ENCODE results near the gene PRRG2.

Gene PRRG2

DNA sequence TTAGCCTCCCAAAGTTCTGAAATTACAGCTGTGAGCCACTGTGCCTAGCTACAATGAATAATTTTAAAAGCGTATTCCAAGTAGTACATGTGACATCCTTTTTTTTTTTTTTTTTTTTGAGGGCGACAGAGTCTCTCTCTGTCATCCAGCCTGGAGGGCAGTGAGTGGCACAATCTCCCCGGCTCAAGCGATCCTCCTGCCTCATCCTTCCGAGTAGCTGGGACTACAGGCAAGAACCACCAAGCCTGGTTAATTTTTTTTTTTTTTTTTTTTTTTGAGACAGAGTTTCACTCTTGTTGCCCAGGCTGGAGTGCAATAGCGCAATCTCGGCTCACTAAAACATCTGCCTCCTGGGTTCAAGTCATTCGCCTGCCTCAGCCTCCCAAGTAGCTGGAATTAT is 6.1 kb downstream of the PRRG2 start:
- Histone ChIP-seq H3K4me2 (no peak overlapping the region), H3K9me3 (replicated peaks in 1 of 11) (no peaks in the 10 kb centered on the region), H4K20me1 (peaks cover 1 to 6% (median 3%) of the 10 kb centered on the region in 11 experiments; a peak in 18 of 22 replicates), H3K27me3 (no peaks in the 10 kb centered on the region), H3K4me3 (no peak overlapping the region), H3K36me3 (no peaks in the 10 kb centered on the region), H3K4me1 (peaks cover 0 to 10% (median 4%) of the 10 kb centered on the region in 10 experiments; a peak in 8 of 20 replicates), H3K9ac (no peak overlapping the region), H3K27ac (no peak overlapping the region)
- TF ChIP-seq Cebpa-rat (IDR thresholded peaks at IDR 0.05): no peak

DNA sequence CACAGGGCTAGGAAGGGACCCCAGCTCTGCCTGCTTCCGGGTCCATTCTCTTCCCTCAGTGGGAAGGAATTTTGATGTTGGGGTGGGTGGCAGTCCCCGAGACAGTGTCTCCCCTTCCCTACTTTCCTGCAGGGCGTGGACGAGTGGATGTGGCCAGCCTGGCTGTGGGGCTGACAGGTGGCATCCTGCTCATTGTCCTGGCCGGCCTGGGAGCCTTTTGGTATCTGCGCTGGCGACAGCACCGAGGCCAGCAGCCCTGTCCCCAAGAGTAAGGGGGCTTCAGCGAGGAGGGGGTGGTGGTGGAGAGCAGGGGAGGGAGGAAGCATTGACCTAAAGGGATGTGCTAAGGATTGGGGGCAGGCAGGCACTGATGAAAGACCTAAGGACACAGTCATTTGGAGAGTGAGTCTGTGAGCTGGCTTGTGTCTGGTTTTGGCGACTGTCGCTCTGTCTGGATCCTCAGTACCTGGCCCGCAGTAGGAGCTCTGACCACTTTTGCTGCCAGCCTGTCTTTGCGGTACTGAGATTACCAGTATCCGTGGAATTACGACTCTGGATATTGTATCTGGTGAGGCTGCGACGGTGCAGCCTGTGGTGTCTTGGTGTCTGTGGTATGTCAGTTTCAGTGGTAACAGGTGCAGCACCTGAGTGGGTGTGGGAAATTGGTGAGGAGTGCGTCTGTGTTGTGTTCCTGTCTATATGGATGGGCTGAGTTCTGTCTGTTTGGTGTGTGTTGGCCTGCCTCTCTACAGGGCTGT is 7.4 kb downstream of the PRRG2 start:
- no peak overlapping the region for H3K27ac ChIP-seq
- peaks cover 0 to 21% (median 5%) of the 10 kb centered on the region in 10 experiments; a peak in 17 of 20 replicates for H3K4me1 ChIP-seq
- no peak overlapping the region for H3K4me3 ChIP-seq
- no peaks in the 10 kb centered on the region for H3K27me3 ChIP-seq
- no peak overlapping the region for H3K9ac ChIP-seq
- no peak overlapping the region for H3K4me2 ChIP-seq
- TF ChIP-seq Cebpa-rat (IDR thresholded peaks at IDR 0.05): no peak
- H3K36me3 ChIP-seq: peaks cover 0 to under 1% (median 0%) of the 10 kb centered on the region in 11 experiments; a peak in 4 of 22 replicates
- peaks cover 6 to 17% (median 11%) of the 10 kb centered on the region in 11 experiments; a peak in 19 of 22 replicates for H4K20me1 ChIP-seq
- no peaks in the 10 kb centered on the region for H3K9me3 ChIP-seq (replicated peaks in 1 of 11)

DNA sequence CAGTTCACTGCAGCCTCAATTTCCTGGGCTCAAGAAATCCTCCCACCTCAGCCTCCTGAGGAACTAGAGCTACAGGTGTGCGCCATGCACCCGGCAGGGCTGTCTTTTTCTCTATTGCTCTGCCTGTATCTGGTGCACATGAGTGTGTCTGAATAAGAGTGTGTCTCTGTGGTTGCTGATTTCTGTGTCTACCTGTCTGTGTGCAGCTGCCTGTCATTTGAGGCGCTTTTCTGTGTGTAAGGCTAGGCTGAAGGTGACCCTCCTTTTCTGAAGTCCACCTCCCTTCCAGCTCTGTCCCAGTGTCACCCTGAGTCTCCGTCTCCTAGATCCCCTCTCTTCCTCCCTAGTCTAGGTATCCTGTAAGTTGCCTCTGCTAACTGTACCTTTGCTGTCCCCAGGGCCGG is 8.4 kb downstream of the PRRG2 start:
- no peak for TF ChIP-seq Cebpa-rat (IDR thresholded peaks at IDR 0.05)
- peaks cover 16 to 26% (median 20%) of the 10 kb centered on the region in 11 experiments; a peak in 21 of 22 replicates for H4K20me1 ChIP-seq
- H3K9ac ChIP-seq: no peak overlapping the region
- H3K4me3 ChIP-seq: no peak overlapping the region
- H3K4me2 ChIP-seq: peak overlapping the region in 2 of 11 experiments; percentile 11 to 29; a peak in 3 of 22 replicates
- H3K9me3 ChIP-seq (replicated peaks in 1 of 11): no peaks in the 10 kb centered on the region
- H3K36me3 ChIP-seq: peaks cover 6 to 11% (median 8%) of the 10 kb centered on the region in 11 experiments
- H3K4me1 ChIP-seq: peaks cover 8 to 29% (median 12%) of the 10 kb centered on the region in 10 experiments; a peak in 19 of 20 replicates
- H3K27ac ChIP-seq: no peak overlapping the region
- no peaks in the 10 kb centered on the region for H3K27me3 ChIP-seq

DNA sequence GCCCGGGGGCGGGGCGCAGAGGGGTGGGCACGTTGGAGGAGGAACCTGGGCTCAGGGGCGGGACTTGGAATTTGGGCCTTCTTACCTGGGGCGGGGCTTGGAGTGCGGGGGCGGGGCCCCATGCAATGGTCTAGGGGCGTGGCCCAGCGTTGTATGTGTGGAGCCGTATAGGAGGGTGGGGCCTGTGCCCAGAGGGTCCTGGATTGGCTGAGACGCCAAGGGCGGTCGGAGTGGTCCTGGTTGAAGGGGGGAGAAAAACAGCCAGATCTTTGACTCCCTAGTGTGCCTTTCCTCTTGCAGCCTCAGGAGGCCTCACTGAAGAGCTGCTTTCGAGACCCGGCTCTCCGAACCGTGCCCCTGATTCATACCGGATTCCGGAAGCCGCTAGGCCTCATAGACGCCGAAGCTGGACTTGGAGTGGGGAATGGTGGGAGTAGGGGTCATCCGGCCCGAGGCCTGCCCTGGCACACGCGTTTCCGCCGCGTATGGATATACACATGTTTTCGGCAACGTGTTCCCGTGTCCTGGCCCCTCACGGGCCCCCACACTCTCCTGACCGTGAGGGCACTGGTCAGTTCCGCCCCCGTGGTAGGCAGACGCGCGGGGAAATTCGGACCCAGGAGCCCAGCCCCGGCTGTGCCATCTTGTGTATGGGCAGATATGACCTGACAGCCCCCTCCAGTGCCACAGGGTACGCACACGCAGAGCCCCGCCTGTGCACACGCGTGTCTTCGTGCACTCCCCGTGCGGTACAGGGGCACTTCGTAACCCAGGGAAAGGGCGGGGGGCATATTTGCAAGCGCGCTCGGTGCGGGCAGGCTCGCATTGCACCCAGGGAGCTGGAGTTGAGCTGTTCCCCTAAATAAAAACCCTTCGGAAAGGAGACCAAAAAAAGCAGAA is 9.2 kb downstream of the PRRG2 start:
- Histone ChIP-seq H3K27me3 (no peaks in the 10 kb centered on the region), H3K27ac (peak overlapping the region; percentile 74 to 100 (median 97)), H3K9me3 (replicated peaks in 1 of 11) (no peaks in the 10 kb centered on the region), H3K9ac (peak overlapping the region; percentile 86 to 98 (median 92)), H3K4me1 (peaks cover 8 to 29% (median 12%) of the 10 kb centered on the region in 10 experiments; a peak in 19 of 20 replicates), H3K4me2 (peak overlapping the region; percentile 92 to 100 (median 99)), H4K20me1 (peaks cover 19 to 34% (median 23%) of the 10 kb centered on the region in 11 experiments; a peak in 21 of 22 replicates), H3K36me3 (peaks cover 11 to 16% (median 13%) of the 10 kb centered on the region in 11 experiments), H3K4me3 (peak overlapping the region; percentile 80 to 95 (median 90))
- TF ChIP-seq Cebpa-rat (IDR thresholded peaks at IDR 0.05): no peak

DNA sequence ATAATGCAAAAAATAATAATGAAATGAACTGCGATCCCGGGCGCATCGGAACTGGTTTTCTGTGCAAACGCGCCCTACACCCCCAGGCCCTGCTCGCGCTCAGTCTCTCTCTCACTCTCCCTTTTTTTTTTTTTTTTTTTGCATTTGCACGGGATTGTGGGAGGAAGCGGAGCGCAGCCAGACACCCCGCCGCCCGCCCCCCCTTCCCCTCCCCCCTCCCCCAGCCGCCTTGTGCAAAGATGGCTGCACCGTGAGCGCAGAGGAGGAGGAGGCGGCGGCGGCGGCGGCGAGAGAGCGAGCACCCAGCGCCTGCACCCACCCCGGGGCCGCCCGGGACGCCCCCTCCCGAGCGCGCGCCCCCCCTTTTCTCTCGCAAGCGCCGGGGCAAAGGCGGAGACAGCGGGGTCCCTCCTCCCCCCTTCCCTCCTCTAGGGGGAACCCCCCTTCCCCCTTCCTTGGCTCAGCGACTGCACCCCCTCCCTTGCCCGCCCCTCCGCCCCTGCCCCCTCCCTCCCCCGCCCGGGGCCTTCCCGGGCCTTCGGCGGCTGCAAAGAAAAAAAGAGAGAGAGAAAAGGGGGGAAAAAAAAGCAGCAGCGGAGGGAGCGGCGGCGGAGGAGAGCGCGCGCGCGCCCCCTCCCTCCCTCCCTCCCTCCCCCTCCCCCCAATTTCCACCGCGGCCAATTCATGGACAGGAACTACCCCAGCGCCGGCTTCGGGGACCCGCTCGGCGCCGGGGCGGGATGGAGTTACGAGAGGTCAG is 10.0 kb downstream of the PRRG2 start, which contains the start of gene PRR12:
Gene PRR12, plus strand, starts transcription at position 212 of the 760 bp plus-strand sequence. Its CDS starts 473 bp downstream, at position 685.
- Histone ChIP-seq H4K20me1 (peaks cover 19 to 43% (median 29%) of the 10 kb centered on the region in 11 experiments; a peak in 21 of 22 replicates), H3K27me3 (no peaks in the 10 kb centered on the region), H3K9me3 (replicated peaks in 1 of 11) (no peaks in the 10 kb centered on the region), H3K27ac (peak within 1 kb of the TSS; percentile 74 to 100 (median 97)), H3K36me3 (peaks cover 18 to 24% (median 21%) of the 10 kb centered on the region in 11 experiments), H3K4me3 (peak within 1 kb of the TSS; percentile 80 to 95 (median 90)), H3K9ac (peak within 1 kb of the TSS; percentile 86 to 98 (median 92)), H3K4me2 (peak within 1 kb of the TSS; percentile 98 to 100 (median 99)), H3K4me1 (peaks cover 8 to 29% (median 12%) of the 10 kb centered on the region in 10 experiments; a peak in 19 of 20 replicates)
- no peak for TF ChIP-seq Cebpa-rat (IDR thresholded peaks at IDR 0.05)

DNA sequence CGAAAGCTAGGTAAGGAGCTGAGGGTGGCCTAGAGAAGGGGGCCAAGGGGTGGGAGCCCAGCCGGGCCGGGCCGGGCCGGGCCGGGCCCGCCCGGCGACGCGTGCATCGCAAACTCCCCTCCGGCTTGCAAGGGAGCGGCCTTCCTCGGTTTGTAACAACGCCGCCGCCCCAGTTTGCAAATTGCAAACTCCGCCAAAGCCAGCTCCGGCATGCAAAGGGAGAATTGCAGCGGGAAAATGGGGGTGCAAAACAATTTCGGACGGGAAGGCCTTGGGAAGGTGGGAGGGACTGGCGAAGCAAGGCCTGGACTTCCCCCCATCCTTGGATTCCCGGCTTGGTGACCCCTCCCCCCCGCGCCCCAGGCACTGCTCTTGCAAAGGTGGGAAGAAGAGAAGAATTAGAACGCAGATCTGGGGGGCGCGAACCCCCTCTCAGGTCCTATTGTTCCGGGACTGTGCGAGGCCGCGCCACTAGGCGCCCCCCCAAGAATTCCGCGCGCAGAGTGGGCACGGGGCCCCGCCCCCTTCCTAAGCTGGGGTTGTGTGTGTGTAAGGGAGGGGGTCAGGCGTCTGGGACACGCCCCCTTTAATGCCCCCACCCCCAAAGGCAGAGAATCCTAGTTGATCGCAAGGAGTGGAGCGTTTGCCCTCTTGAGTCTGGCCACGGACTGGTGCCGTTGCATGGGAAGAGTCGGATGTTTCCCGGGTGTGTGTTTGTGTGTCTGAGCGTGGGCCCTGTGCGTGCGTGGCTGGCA is 10.8 kb downstream of the PRRG2 start:
- H3K27ac ChIP-seq: peak overlapping the region in 9 of 11 experiments; percentile 73 to 100 (median 97); a peak in 18 of 22 replicates
- peak overlapping the region; percentile 92 to 100 (median 98) for H3K4me2 ChIP-seq
- H3K4me3 ChIP-seq: peak overlapping the region; percentile 80 to 95 (median 90)
- H3K9me3 ChIP-seq (replicated peaks in 1 of 11): no peaks in the 10 kb centered on the region
- H3K36me3 ChIP-seq: peaks cover 23 to 32% (median 28%) of the 10 kb centered on the region in 11 experiments
- H3K9ac ChIP-seq: peak overlapping the region; percentile 77 to 98 (median 91)
- TF ChIP-seq Cebpa-rat (IDR thresholded peaks at IDR 0.05): no peak
- H3K4me1 ChIP-seq: peaks cover 8 to 29% (median 12%) of the 10 kb centered on the region in 10 experiments; a peak in 19 of 20 replicates
- H4K20me1 ChIP-seq: peaks cover 19 to 50% (median 37%) of the 10 kb centered on the region in 11 experiments; a peak in 21 of 22 replicates
- H3K27me3 ChIP-seq: no peaks in the 10 kb centered on the region

DNA sequence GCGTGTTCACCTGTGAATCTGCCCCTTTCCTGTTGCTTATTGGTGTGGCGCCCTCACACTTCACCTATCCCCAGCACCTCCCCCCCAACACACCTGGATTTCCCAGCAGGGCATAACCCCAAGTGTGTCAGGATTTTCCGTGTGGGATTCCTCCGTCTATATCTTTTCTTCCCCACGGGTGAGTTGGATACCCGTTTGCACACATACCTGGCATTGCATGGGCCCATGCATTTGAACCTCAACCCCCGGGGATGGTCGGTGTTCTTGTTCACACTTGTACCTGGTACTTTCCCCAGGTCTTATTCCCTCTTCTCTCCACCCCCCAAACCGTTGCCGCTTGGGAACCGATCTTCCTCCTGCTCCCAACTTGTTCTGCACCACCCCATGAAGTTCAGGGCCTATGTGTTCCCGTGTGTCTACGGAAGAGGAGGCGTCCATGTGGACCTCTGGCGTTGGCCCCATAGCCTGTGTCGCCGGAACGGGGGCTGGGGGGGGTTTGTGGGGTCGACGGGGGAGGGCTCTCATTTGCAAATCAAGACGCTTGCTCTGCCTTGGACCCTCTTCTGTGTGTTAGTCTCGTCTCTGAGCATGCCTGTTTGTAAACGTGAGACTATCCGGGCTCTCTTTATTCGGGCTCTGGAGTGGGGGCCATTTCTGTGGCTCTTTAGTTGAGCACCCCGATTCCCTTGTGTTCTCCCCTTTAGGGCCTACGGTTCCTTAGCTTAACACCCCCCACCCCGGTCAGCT is 11.5 kb downstream of the PRRG2 start:
- H3K27ac ChIP-seq: peak overlapping the region in 9 of 11 experiments; percentile 73 to 100 (median 97); a peak in 19 of 22 replicates
- no peaks in the 10 kb centered on the region for H3K9me3 ChIP-seq (replicated peaks in 1 of 11)
- no peak for TF ChIP-seq Cebpa-rat (IDR thresholded peaks at IDR 0.05)
- H3K4me1 ChIP-seq: peaks cover 8 to 29% (median 12%) of the 10 kb centered on the region in 10 experiments; a peak in 19 of 20 replicates
- H3K9ac ChIP-seq: peak overlapping the region; percentile 77 to 98 (median 91)
- peak overlapping the region; percentile 80 to 95 (median 90) for H3K4me3 ChIP-seq
- H3K36me3 ChIP-seq: peaks cover 31 to 40% (median 36%) of the 10 kb centered on the region in 11 experiments
- no peaks in the 10 kb centered on the region for H3K27me3 ChIP-seq
- peaks cover 19 to 58% (median 44%) of the 10 kb centered on the region in 11 experiments; a peak in 21 of 22 replicates for H4K20me1 ChIP-seq
- H3K4me2 ChIP-seq: peak overlapping the region; percentile 92 to 100 (median 98)
